CD4-positive, alpha-beta T cell treated with Interleukin-6 at 100 ng/mL for 8 hours (primary cell): ENCODE data around the gene VDAC1.

Experiments
- DNase-seq: peaks from one replicate; pipeline ENCODE4 v3.0.0-alpha.2; 2020; ENCODE audit warnings: mixed read lengths, low spot score

VDAC1 gene

GRCh38 chr5:133926489-133927299 is 78.1 kb downstream of the VDAC1 start:
- DNase-seq = no peak

DNA sequence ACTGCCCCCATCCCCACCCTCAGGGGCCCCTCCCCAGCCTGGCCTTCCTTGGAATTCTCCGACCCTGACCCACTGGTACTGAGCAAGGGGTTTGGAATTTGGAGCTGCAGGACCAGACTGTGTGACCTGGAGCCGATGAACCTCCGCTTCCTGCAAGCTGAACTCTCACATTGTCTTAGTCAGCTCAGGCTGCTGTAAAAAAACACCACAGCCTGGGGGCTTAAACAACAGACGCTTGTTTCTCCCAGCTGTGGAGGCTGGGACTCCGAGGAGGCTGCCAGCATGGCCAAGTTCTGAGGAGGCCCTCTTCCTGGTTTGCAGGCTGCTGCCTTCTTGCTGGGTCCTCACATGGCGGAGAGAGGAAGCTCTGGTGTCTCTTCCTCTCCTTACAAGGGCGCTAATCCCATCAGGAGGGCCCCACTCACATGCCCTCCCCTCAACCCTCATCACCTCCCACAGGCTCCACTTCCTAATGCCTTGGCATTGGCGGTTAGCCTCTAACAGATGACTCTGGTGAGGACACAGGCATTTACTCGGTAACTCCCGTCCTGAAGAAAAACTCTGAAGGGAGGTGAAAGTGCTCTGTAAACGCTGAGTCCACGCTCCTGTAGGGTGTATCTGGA is 78.8 kb downstream of the VDAC1 start:
- no peak for DNase-seq

DNA sequence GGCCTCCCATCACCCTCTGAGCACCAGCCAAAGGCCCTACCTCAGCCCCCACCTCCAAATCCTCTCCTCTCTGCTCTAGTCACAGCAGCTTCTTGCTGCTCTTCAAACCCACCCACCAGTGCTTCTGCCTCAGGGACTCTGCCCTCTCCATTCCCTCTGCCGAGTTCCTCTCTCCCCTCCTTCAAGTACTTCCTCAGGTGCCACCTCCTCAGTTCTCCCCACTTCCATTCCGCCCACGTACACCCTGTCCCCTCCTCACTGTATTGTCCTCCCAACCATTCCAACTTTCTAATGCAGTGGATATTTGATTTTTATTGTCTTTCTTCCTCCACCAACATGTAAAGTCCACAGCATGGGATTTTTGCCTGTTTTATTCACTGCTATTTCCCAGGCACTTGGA is 79.5 kb downstream of the VDAC1 start:
- no peak for DNase-seq

DNA sequence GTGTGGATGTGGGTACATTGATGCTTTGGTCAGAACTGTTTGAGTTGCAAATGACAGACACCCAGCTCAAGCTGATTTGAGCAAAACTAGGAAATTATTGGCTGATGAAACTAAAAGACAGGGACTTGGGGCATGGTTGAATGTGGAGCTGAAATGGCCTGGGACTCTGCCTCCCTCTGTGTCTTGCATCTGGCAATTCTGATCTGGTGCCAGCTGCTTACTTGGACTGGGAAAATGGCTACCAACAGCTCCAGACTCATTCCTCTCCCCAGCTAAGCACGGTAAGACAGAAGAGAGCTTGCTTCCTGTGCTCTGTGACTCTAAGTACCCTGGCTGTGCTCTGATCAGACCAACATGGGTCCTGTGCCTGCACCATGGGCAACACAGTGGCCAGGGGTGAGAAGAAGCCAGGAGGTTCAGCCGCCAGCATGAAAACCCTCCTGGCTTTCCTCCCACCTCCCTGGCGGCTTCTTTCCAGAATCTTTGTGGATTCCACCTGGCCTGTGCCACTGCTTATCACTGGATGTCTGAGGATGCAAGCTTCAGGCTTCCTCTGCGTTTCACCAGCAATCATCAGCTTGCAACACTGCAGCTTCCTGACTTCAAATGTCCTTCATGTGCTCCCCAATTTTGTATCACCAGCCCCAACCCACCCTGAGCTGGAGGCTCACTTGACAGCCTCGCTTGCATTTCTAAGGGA is 80.4 kb downstream of the VDAC1 start:
- DNase-seq = no peak

GRCh38 chr5:133921979-133922378 is 82.8 kb downstream of the VDAC1 start:
- DNase-seq = no peak
